SK-N-MC (cell line): ENCODE data around the gene ZNF808.
"Not testable (repeated sequence)": the region's sequence is repeated elsewhere in the genome, so short reads cannot be mapped to it uniquely, and the experiment has no call there.

ENCODE experiments used
- EZH2 ChIP-seq: fragments of 200-600 bp; sonication (generic); IDR thresholded peaks from one replicate; pipeline ENCODE4 v1.6.1; 2017; ENCODE audit warnings: antibody characterized with exemption
- POLR2AphosphoS5 ChIP-seq: IDR thresholded peaks from 2 replicates; pipeline ENCODE4 v1.6.1; 2012; ENCODE audit warnings: mild to moderate bottlenecking, low read depth, low read length, borderline replicate concordance

DNA sequence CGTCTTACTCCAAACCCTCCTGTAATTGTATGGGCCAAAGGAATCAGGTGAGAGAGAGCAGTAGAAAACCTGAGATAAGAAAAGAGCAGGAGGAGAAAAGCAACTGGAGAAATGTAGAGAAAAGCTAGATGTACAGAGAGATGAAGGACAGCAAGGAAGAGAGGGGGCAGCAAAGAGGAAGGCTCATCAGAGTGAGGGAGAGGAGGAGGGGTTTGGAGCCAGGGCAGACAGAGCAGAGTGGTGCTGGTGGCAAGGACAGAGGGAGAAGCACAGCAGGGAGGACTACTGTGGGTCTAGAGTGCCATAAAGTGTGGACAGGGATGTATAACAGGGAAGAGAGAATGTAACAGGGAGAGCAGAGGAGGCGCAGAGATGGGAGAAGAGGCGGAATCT is 74.5 kb downstream of the ZNF808 start:
- not testable (repeated sequence) for TF ChIP-seq POLR2AphosphoS5, EZH2
